HepG2 (cell line): ENCODE measurements around the gene ATP8A1. TPM values are rescaled to one million over a fixed set of nuclear protein-coding genes. Genes with fewer than 3 reads are reported as not detected.

ENCODE experiments used
- BATF2 ChIP-seq: sonication (generic); formaldehyde crosslinking; IDR thresholded peaks from 2 replicates; pipeline ENCODE4 v1.8.0; 2022; ENCODE audit warnings: mild to moderate bottlenecking, missing genetic modification reagents, moderate library complexity
- E2F5 ChIP-seq: sonication (generic); formaldehyde crosslinking; conservative IDR thresholded peaks from 2 replicates; pipeline ENCODE4 v1.4.0; 2020; ENCODE audit warnings: missing genetic modification reagents
- FOXC1 ChIP-seq: sonication (generic); formaldehyde crosslinking; IDR thresholded peaks from 2 replicates; pipeline ENCODE4 v1.8.0; 2022; ENCODE audit warnings: mild to moderate bottlenecking, missing genetic modification reagents, borderline replicate concordance
- GPBP1L1 ChIP-seq: sonication (generic); formaldehyde crosslinking; IDR thresholded peaks from 2 replicates; pipeline ENCODE4 v1.5.0; 2020; ENCODE audit warnings: mild to moderate bottlenecking, missing genetic modification reagents
- GTF2F1 ChIP-seq: fragments of 150-350 bp; IDR thresholded peaks from 2 replicates; pipeline ENCODE4 v1.6.1; 2014; ENCODE audit warnings: low read length
- MLX ChIP-seq: IDR thresholded peaks from 2 replicates; pipeline ENCODE4 v1.6.1; 2016
- SNAPC5 ChIP-seq: sonication (generic); formaldehyde crosslinking; IDR thresholded peaks from 2 replicates; pipeline ENCODE4 v1.8.1; 2023; ENCODE audit warnings: mild to moderate bottlenecking, missing genetic modification reagents, borderline replicate concordance
- SRF ChIP-seq: IDR thresholded peaks from 2 replicates; pipeline ENCODE4 v1.6.1; 2011; ENCODE audit warnings: mild to moderate bottlenecking, low read depth, low read length, moderate library complexity
- TFDP2 ChIP-seq: sonication (generic); formaldehyde crosslinking; IDR thresholded peaks from 2 replicates; pipeline ENCODE4 v1.4.0; 2020; ENCODE audit warnings: missing genetic modification reagents
- ZBTB2 ChIP-seq: sonication (generic); formaldehyde crosslinking; IDR thresholded peaks from 2 replicates; pipeline ENCODE4 v1.8.0; 2022; ENCODE audit warnings: low read depth, missing genetic modification reagents
- ZBTB21 ChIP-seq: sonication (generic); formaldehyde crosslinking; IDR thresholded peaks from 2 replicates; pipeline ENCODE4 v1.4.0; 2020; ENCODE audit warnings: missing genetic modification reagents
- ZNF281 ChIP-seq: sonication (generic); formaldehyde crosslinking; IDR thresholded peaks from 2 replicates; pipeline ENCODE4 v1.4.0; 2020; ENCODE audit warnings: missing genetic modification reagents, borderline replicate concordance
- ZNF335 ChIP-seq: sonication (generic); formaldehyde crosslinking; IDR thresholded peaks from 2 replicates; pipeline ENCODE4 v1.4.0; 2020; ENCODE audit warnings: missing genetic modification reagents
- ZNF414 ChIP-seq: sonication (generic); formaldehyde crosslinking; IDR thresholded peaks from 2 replicates; pipeline ENCODE4 v1.5.0; 2020; ENCODE audit warnings: missing genetic modification reagents
- ZNF800 ChIP-seq: sonication (generic); formaldehyde crosslinking; IDR thresholded peaks from 2 replicates; pipeline ENCODE4 v1.4.0; 2020; ENCODE audit warnings: missing genetic modification reagents
- polyA plus RNA-seq, 8 experiments: library from polyadenylated mRNA; depleted of rRNA in 3 of 8; stranded (reverse) in 7 of 8; unstranded in 1 of 8; fragments of >200 nt; fragmentation: Illumina TruSeq in 4 of 8; extraction: Trizol in 4 of 8; gene quantifications; 2 replicates each; pipeline versions ENCODE4 v1.2.1 to v1.2.3, GENCODE V29; 2011 to 2016; ENCODE audit warnings: low read depth in 4 of 8, missing spikeins in 1 of 8, mixed read lengths in 1 of 8; ENCODE audit not compliant: insufficient read depth in 1 of 8
- total RNA-seq, 5 experiments: library from RNA; depleted of rRNA; stranded (reverse); fragments of >200 nt; fragmentation: Illumina TruSeq; extraction: Trizol; gene quantifications; 2 replicates each; pipeline ENCODE4 v1.2.3, GENCODE V29; 2016; ENCODE audit warnings: low read depth in 1 of 5

Gene ATP8A1
- total and polyA plus RNA-seq, 2 of the 13 experiments (the other 11 are each of a cell fraction or from before 2014, with no cell fraction given): 1.7 to 6.2 TPM

GRCh38 chr4:42656944-42657792 lies at the start of gene ATP8A1 (continued):
- TF ChIP-seq SRF: peak; percentile 1; the same call in 1 of the 2 replicates
- TF ChIP-seq E2F5 (CRISPR knock-in tag): no peak
- TF ChIP-seq TFDP2 (CRISPR knock-in tag): no peak
- TF ChIP-seq ZNF335: peak; percentile 68; the same call in 1 of the 2 replicates
- no peak for TF ChIP-seq GTF2F1
- peak; percentile 28; the same call in 1 of the 2 replicates for TF ChIP-seq ZNF800 (CRISPR knock-in tag)
- no peak for TF ChIP-seq ZNF414 (CRISPR knock-in tag)
- no peak; the same call in 1 of the 2 replicates for TF ChIP-seq ZNF281
- no peak for TF ChIP-seq BATF2
- TF ChIP-seq SNAPC5 (CRISPR knock-in tag): no peak
- TF ChIP-seq GPBP1L1 (CRISPR knock-in tag): no peak
- TF ChIP-seq ZBTB2 (CRISPR knock-in tag): no peak
- peak; percentile 55; the same call in 1 of the 2 replicates for TF ChIP-seq FOXC1 (CRISPR knock-in tag)
- TF ChIP-seq ZBTB21 (CRISPR knock-in tag): no peak
- TF ChIP-seq MLX: no peak
